Bronchial epithelial cell (primary cell): ENCODE results near the gene ATOH1. TPM values are rescaled to one million over a fixed set of nuclear protein-coding genes. Genes with fewer than 3 reads are reported as not detected.

Source experiments
- DNase-seq: peaks from one replicate; pipeline ENCODE4 v3.0.0-alpha.2; 2010; ENCODE audit warnings: low read depth
- FAIRE-seq: peaks from 2 replicates; lab custom pipeline; 2011; peaks lifted over from hg19 to GRCh38; lab: Jason Lieb, UNC
- H3K27me3 ChIP-seq: 2 replicates; pipeline ENCODE4 v1.5.1; 2011; ENCODE audit warnings: low read length; ENCODE audit not compliant: control insufficient read depth, insufficient read depth
- H3K36me3 ChIP-seq: 2 replicates; pipeline ENCODE4 v1.5.1; 2011; ENCODE audit warnings: low read length; ENCODE audit not compliant: control insufficient read depth, insufficient read depth
- H3K4me3 ChIP-seq: 2 replicates; pipeline ENCODE4 v1.5.1; 2011; ENCODE audit warnings: mild to moderate bottlenecking, low read depth, low read length, control low read depth
- total RNA-seq: library from RNA; depleted of rRNA; stranded (reverse); fragments of >200 nt; gene quantifications from 2 replicates; pipeline ENCODE4 v1.2.1, GENCODE V29; 2014
- TF ChIP-seq, protein P1 (sequence below): IDR thresholded peaks from 2 replicates; pipeline ENCODE4 v1.5.1; 2011; ENCODE audit warnings: mild to moderate bottlenecking, moderate library complexity, low read length, control low read depth, inconsistent platforms; ENCODE audit not compliant: insufficient read depth, severe bottlenecking

The ATOH1 gene
- total RNA-seq, 1 donor from 2014 or later, result not detected

- no peak overlapping the region for H3K4me3 ChIP-seq
- H3K27me3 ChIP-seq, result no peaks in the 10 kb centered on the region
- TF ChIP-seq, protein P1, sequence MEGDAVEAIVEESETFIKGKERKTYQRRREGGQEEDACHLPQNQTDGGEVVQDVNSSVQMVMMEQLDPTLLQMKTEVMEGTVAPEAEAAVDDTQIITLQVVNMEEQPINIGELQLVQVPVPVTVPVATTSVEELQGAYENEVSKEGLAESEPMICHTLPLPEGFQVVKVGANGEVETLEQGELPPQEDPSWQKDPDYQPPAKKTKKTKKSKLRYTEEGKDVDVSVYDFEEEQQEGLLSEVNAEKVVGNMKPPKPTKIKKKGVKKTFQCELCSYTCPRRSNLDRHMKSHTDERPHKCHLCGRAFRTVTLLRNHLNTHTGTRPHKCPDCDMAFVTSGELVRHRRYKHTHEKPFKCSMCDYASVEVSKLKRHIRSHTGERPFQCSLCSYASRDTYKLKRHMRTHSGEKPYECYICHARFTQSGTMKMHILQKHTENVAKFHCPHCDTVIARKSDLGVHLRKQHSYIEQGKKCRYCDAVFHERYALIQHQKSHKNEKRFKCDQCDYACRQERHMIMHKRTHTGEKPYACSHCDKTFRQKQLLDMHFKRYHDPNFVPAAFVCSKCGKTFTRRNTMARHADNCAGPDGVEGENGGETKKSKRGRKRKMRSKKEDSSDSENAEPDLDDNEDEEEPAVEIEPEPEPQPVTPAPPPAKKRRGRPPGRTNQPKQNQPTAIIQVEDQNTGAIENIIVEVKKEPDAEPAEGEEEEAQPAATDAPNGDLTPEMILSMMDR, result peak; percentile 47
- DNase-seq (peak; percentile 40), FAIRE-seq (no peak)
- no peaks in the 10 kb centered on the region for H3K36me3 ChIP-seq
These were observed 39.8 kb upstream of the ATOH1 start for GRCh38 chr4:93788712-93789111.

- Histone ChIP-seq H3K4me3 (no peak overlapping the region), H3K27me3 (no peaks in the 10 kb centered on the region), H3K36me3 (no peaks in the 10 kb centered on the region)
- TF ChIP-seq, protein P1, result peak; percentile 79
- peak; percentile 44 for DNase-seq
- FAIRE-seq, result no peak
These were observed 36.9 kb upstream of the ATOH1 start for GRCh38 chr4:93791570-93792195.

DNA sequence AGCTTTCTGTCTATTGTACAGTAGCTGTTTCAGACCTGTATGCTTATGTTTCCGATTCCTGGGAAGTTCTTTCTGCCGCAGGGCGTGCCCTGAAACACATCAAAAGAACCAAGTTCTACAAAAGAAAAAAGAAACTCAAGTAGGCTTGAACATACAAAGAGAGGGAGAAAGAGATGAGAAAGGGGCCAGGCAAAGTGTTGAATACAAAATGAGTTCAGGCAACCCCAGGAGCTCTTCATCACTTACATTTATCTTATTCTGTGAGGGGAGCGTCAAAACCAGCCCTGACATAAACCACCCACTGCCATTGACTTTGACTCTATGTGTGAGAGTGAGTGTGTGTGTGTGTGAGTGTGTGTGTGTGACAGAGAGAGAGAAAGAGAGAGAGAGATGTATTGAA lies 26.5 kb upstream of the ATOH1 start:
- no peaks in the 10 kb centered on the region for H3K36me3 ChIP-seq
- no peak for FAIRE-seq

GRCh38 chr4:93809773-93810172 lies 18.8 kb upstream of the ATOH1 start:
- Histone ChIP-seq H3K36me3 (no peaks in the 10 kb centered on the region), H3K27me3 (no peaks in the 10 kb centered on the region), H3K4me3 (no peak overlapping the region)
- DNase-seq, result no peak
- TF ChIP-seq, protein P1, result no peak
- no peak for FAIRE-seq

More for the DNA sequence above, 26.5 kb upstream of the ATOH1 start:
- H3K4me3 ChIP-seq, result no peak overlapping the region
- TF ChIP-seq, protein P1, result no peak
- H3K27me3 ChIP-seq, result no peaks in the 10 kb centered on the region
- DNase-seq, result no peak

DNA sequence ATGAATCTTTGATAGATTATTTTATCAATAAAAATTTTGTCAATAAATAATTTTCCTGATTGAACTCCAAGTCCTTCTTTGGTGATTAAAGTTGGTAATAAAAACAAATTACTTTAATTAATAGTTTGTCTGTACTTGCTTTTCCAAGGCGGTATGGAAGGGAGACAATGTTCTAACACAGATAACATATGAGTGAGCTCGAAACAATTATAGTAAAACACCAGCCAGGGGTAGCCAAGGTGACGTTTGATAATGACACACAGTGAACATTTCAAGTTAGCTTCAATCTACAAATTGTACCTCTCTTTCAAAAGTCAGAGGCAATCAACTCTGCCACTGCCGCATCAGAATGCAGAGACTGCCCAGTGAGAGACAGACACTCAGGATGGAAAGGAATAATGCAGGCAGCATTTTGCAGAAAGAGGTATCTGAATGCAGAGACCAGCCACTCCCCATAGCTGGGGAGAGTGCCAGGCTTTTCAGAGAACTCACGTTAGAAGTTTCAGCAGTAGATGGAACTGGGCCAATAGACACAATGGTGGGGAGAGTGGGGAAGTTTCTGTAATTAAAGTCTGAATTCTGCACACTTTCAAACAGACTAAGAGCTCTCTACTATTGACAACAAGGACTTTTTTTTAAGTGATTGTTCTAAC lies 18.1 kb upstream of the ATOH1 start:
- Histone ChIP-seq H3K36me3 (no peaks in the 10 kb centered on the region), H3K27me3 (no peaks in the 10 kb centered on the region), H3K4me3 (no peak overlapping the region)
- no peak for DNase-seq
- TF ChIP-seq, protein P1, result no peak
- no peak for FAIRE-seq
